H1 (cell line): ENCODE measurements around the gene RAI14. TPM values are rescaled to one million over a fixed set of nuclear protein-coding genes. Genes with fewer than 3 reads are reported as not detected.

Experiments
- CTCF ChIA-PET: fragments of 300-600 bp; sonication (Branson Sonifier 250); formaldehyde crosslinking; loops from one replicate; lab custom pipeline; 2021; ENCODE audit not compliant: partially characterized antibody; lab: Charles Lee
- POLR2A ChIA-PET: fragments of 300-600 bp; sonication (Branson Sonifier 250); formaldehyde crosslinking; loops from one replicate; lab custom pipeline; 2021; ENCODE audit warnings: inconsistent platforms; ENCODE audit not compliant: partially characterized antibody; lab: Charles Lee
- DNase-seq, 2 experiments: peaks; one replicate each; pipeline versions ENCODE4 v3.0.0 to v3.0.0-alpha.2; 2010 to 2022; ENCODE audit warnings: low spot score in 2 of 2, low read depth in 1 of 2, mixed read lengths in 1 of 2
- FAIRE-seq: peaks from 2 replicates; lab custom pipeline; 2011; peaks lifted over from hg19 to GRCh38; lab: Jason Lieb, UNC
- H2AFZ ChIP-seq: 2 replicates; pipeline ENCODE4 v1.8.1; 2012; ENCODE audit warnings: low read length, inconsistent platforms
- H2AK5ac ChIP-seq: 2 replicates; pipeline ENCODE4 v1.6.1; 2013; ENCODE audit warnings: low read depth, low read length
- H2BK120ac ChIP-seq: replicated peaks from 2 replicates; pipeline ENCODE3; 2013; ENCODE audit warnings: low read depth, low read length, inconsistent platforms
- H2BK12ac ChIP-seq: 2 replicates; pipeline ENCODE4 v1.6.1; 2013; ENCODE audit warnings: low read depth, low read length
- H2BK15ac ChIP-seq: 2 replicates; pipeline ENCODE4 v1.6.1; 2013; ENCODE audit warnings: low read length
- H2BK20ac ChIP-seq: 2 replicates; pipeline ENCODE4 v1.6.1; 2013; ENCODE audit warnings: low read length
- H2BK5ac ChIP-seq: 2 replicates; pipeline ENCODE4 v1.6.1; 2013; ENCODE audit warnings: low read depth, low read length
- H3K14ac ChIP-seq: 2 replicates; pipeline ENCODE4 v1.6.1; 2013; ENCODE audit warnings: inconsistent platforms; ENCODE audit not compliant: insufficient read length
- H3K18ac ChIP-seq: 2 replicates; pipeline ENCODE4 v1.6.1; 2013; ENCODE audit warnings: low read length; ENCODE audit errors: extremely low read depth
- H3K23ac ChIP-seq: 2 replicates; pipeline ENCODE4 v1.6.1; 2013; ENCODE audit warnings: inconsistent platforms; ENCODE audit not compliant: insufficient read length
- H3K23me2 ChIP-seq: 2 replicates; pipeline ENCODE4 v1.6.1; 2013; ENCODE audit warnings: low read depth, low read length
- H3K27ac ChIP-seq: 2 replicates; pipeline ENCODE4 v1.6.1; 2011; ENCODE audit warnings: low read depth, low read length, inconsistent platforms
- H3K27me3 ChIP-seq, 4 experiments: replicated peaks in 1 of 4; 1 replicate in 1 of 4; 2 replicates in 3 of 4; pipeline versions ENCODE4 v1.6.1 to v1.8.1; 2011 to 2013; ENCODE audit warnings: low read length in 3 of 4, mild to moderate bottlenecking in 3 of 4, inconsistent platforms in 2 of 4, mixed read lengths in 2 of 4, moderate library complexity in 1 of 4; ENCODE audit not compliant: control insufficient read depth in 3 of 4, insufficient read depth in 3 of 4; ENCODE audit errors: extremely low read depth in 1 of 4
- H3K36me3 ChIP-seq, 4 experiments: 2 replicates each; pipeline versions ENCODE4 v1.6.1 to v1.8.1; 2011 to 2013; ENCODE audit warnings: mild to moderate bottlenecking in 4 of 4, low read length in 3 of 4, moderate library complexity in 2 of 4, control low read depth in 1 of 4, inconsistent platforms in 1 of 4; ENCODE audit not compliant: insufficient read depth in 4 of 4, control insufficient read depth in 2 of 4
- H3K4ac ChIP-seq: replicated peaks from 2 replicates; pipeline ENCODE3; 2013; ENCODE audit warnings: low read length, low read depth, mixed read lengths, inconsistent platforms; ENCODE audit not compliant: insufficient read length
- H3K4me1 ChIP-seq, 4 experiments: replicated peaks in 1 of 4; 1 replicate in 1 of 4; 2 replicates in 3 of 4; pipeline versions ENCODE4 v1.6.1 to v1.8.1; 2011 to 2013; ENCODE audit warnings: low read length in 3 of 4, inconsistent platforms in 2 of 4, mixed read lengths in 1 of 4; ENCODE audit not compliant: insufficient read depth in 4 of 4, control insufficient read depth in 3 of 4
- H3K4me2 ChIP-seq, 2 experiments: 2 replicates each; pipeline versions ENCODE4 v1.6.1 to v1.8.1; 2011 to 2013; ENCODE audit warnings: low read depth in 2 of 2, low read length in 2 of 2, control low read depth in 1 of 2, inconsistent platforms in 1 of 2, mild to moderate bottlenecking in 1 of 2; ENCODE audit not compliant: insufficient read depth in 1 of 2
- H3K4me3 ChIP-seq, 4 experiments: fragments of 200-600, 300-600 bp in 1 of 4; sonication (generic), shearing (Covaris generic), sonication (Bioruptor Twin) in 1 of 4; 2 replicates each; pipeline versions ENCODE4 v1.5.1 to v1.8.1; 2011 to 2016; ENCODE audit warnings: low read length in 4 of 4, low read depth in 3 of 4, control low read depth in 2 of 4, inconsistent platforms in 2 of 4, mild to moderate bottlenecking in 2 of 4, mixed read lengths in 1 of 4, moderate library complexity in 1 of 4; ENCODE audit not compliant: insufficient read depth in 2 of 4; ENCODE audit errors: extremely low read depth in 1 of 4
- H3K56ac ChIP-seq: replicated peaks from 2 replicates; pipeline ENCODE3; 2013; ENCODE audit warnings: low read depth, mild to moderate bottlenecking, mixed read lengths, low read length, inconsistent platforms; ENCODE audit not compliant: insufficient read length
- H3K79me1 ChIP-seq: 2 replicates; pipeline ENCODE4 v1.6.1; 2013; ENCODE audit warnings: low read depth, low read length, control low read depth
- H3K79me2 ChIP-seq, 2 experiments: 2 replicates each; pipeline versions ENCODE4 v1.6.1 to v1.8.1; 2012 to 2013; ENCODE audit warnings: low read length in 2 of 2, mild to moderate bottlenecking in 2 of 2, inconsistent platforms in 1 of 2; ENCODE audit not compliant: insufficient read depth in 2 of 2, control insufficient read depth in 1 of 2
- H3K9ac ChIP-seq, 4 experiments: replicated peaks in 1 of 4; 1 replicate in 1 of 4; 2 replicates in 3 of 4; pipeline versions ENCODE4 v1.6.1 to v1.8.1; 2011 to 2013; ENCODE audit warnings: low read depth in 3 of 4, low read length in 3 of 4, control low read depth in 2 of 4, mild to moderate bottlenecking in 2 of 4, moderate library complexity in 2 of 4, inconsistent platforms in 1 of 4; ENCODE audit errors: extremely low read depth in 1 of 4
- H3K9me3 ChIP-seq, 2 experiments: 2 replicates each; pipeline versions ENCODE4 v1.6.1 to v1.8.1; 2012 to 2013; ENCODE audit warnings: mild to moderate bottlenecking in 2 of 2, moderate library complexity in 2 of 2, control low read depth in 1 of 2, inconsistent platforms in 1 of 2, low read depth in 1 of 2, low read length in 1 of 2, mixed read lengths in 1 of 2; ENCODE audit not compliant: insufficient read depth in 2 of 2
- H4K20me1 ChIP-seq, 2 experiments: replicated peaks in 1 of 2; 2 replicates each; pipeline versions ENCODE3 to v1.8.1; 2011 to 2013; ENCODE audit warnings: inconsistent platforms in 2 of 2, low read length in 2 of 2, mild to moderate bottlenecking in 1 of 2; ENCODE audit not compliant: insufficient read depth in 2 of 2, control insufficient read depth in 1 of 2
- H4K5ac ChIP-seq: 2 replicates; pipeline ENCODE4 v1.6.1; 2013; ENCODE audit warnings: low read length, low read depth, mixed read lengths, inconsistent platforms; ENCODE audit not compliant: insufficient read length
- H4K8ac ChIP-seq: 2 replicates; pipeline ENCODE4 v1.8.0; 2013; ENCODE audit warnings: mild to moderate bottlenecking, moderate library complexity, low read length, inconsistent platforms; ENCODE audit not compliant: insufficient read depth; ENCODE audit errors: extremely low read depth
- H4K91ac ChIP-seq: replicated peaks from 2 replicates; pipeline ENCODE3; 2013; ENCODE audit warnings: low read length, mixed read lengths, inconsistent platforms; ENCODE audit not compliant: insufficient read length
- BACH1 ChIP-seq: IDR thresholded peaks from 2 replicates; pipeline ENCODE4 v1.6.1; 2012; ENCODE audit warnings: low read length, improper control_type of control experiment
- GABPA ChIP-seq: IDR thresholded peaks from 2 replicates; pipeline ENCODE4 v1.6.1; 2011; ENCODE audit warnings: mild to moderate bottlenecking, low read length, moderate library complexity, borderline replicate concordance; ENCODE audit not compliant: insufficient read depth
- GTF2F1 ChIP-seq: IDR thresholded peaks from 2 replicates; pipeline ENCODE4 v1.6.1; 2012; ENCODE audit warnings: low read depth, low read length, improper control_type of control experiment, borderline replicate concordance
- HDAC6 ChIP-seq: IDR thresholded peaks from one replicate; pipeline ENCODE4 v1.7.1; 2012; ENCODE audit warnings: low read depth, mild to moderate bottlenecking, inconsistent platforms, low read length, moderate library complexity
- POLR2AphosphoS5 ChIP-seq: IDR thresholded peaks from 2 replicates; pipeline ENCODE4 v1.6.1; 2011; ENCODE audit warnings: low read depth, low read length
- RXRA ChIP-seq: IDR thresholded peaks from 2 replicates; pipeline ENCODE4 v1.6.1; 2011; ENCODE audit warnings: low read depth, mild to moderate bottlenecking, low read length, moderate library complexity; ENCODE audit not compliant: insufficient read depth
- SP2 ChIP-seq: IDR thresholded peaks from 2 replicates; pipeline ENCODE4 v1.6.1; 2012; ENCODE audit warnings: mild to moderate bottlenecking, low read length, inconsistent platforms
- TAF7 ChIP-seq: optimal IDR thresholded peaks from 2 replicates; pipeline ENCODE3; 2011; ENCODE audit warnings: low read depth, mild to moderate bottlenecking, inconsistent platforms, low read length, moderate library complexity, borderline replicate concordance
- TEAD4 ChIP-seq: IDR thresholded peaks from 2 replicates; pipeline ENCODE4 v1.6.1; 2012; ENCODE audit warnings: low read depth, low read length, inconsistent platforms, mixed read lengths
- WGBS, 2 experiments: shearing (Covaris generic) in 1 of 2; methylation state at CpG; one replicate each; pipeline versions ENCODE4 v1.1.6 to v1.1.7; 2013 to 2015; ENCODE audit warnings: low lambda C conversion rate in 2 of 2, mixed read lengths in 2 of 2, inconsistent platforms in 1 of 2, low coverage in 1 of 2, missing lambda C conversion rate in 1 of 2; ENCODE audit not compliant: insufficient replicate concordance in 2 of 2, insufficient coverage in 1 of 2, insufficient read length in 1 of 2; ENCODE audit errors: extremely low coverage in 1 of 2, missing lambda C conversion rate in 1 of 2; 5-methylcytosine and 5-hydroxymethylcytosine counted together
- polyA plus RNA-seq, 7 experiments: library from polyadenylated mRNA; depleted of rRNA in 3 of 7; stranded (reverse) in 5 of 7; unstranded in 2 of 7; fragments of >200 nt in 5 of 7; fragments of 200-250 nt in 2 of 7; gene quantifications; 1 replicate in 5 of 7; 2 replicates in 1 of 7; 4 replicates in 1 of 7; pipeline versions ENCODE4 v1.2.1 to v1.2.3, GENCODE V29; 2011 to 2013; ENCODE audit warnings: missing spikeins in 2 of 7, mixed read lengths in 2 of 7
- total RNA-seq: library from RNA; stranded (reverse); fragmentation: NEBNext Ultra II Directional; extraction: Animal tissue kit (Norgen Biotek cat#: 25700); gene quantifications from 2 replicates; pipeline ENCODE4 v1.2.1, GENCODE V29; 2021

RAI14 gene
- total and polyA plus RNA-seq, 2 of the 8 experiments (the other 6 are each of a cell fraction or from before 2014, with no cell fraction given): 48.4 to 210 TPM

DNA sequence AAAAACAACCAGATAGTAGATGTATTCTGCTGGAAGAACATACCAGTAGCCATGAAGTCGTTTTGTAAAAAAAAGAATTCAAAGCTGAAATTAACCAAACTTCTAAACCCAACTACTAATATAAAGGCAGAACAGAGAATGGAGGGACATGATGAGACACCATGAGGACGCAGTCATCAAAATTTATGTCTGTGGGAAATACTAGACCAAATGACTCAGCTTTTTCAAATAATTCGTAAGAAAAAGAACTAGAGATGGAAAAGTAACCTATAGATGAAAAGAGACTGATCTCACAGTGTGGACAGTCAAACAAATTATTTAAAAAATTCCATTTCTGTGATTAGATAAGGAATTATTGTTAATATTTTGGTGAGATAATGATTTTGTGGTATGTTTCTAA is 193.1 kb downstream of the RAI14 start:
- Histone ChIP-seq H2AK5ac (no peak overlapping the region), H3K27me3 (no peaks in the 10 kb centered on the region), H3K36me3 (no peaks in the 10 kb centered on the region; a peak in 2 of 8 replicates), H2BK20ac (no peak overlapping the region), H2BK120ac (no peak overlapping the region), H3K18ac (no peak overlapping the region), H3K9ac (no peak overlapping the region), H2BK5ac (no peak overlapping the region), H3K4ac (no peak overlapping the region), H3K14ac (no peak overlapping the region), H2BK12ac (no peak overlapping the region), H3K4me1 (no peaks in the 10 kb centered on the region), H4K8ac (no peak overlapping the region), H3K4me3 (no peak overlapping the region), H2AFZ (no peak overlapping the region), H3K4me2 (no peak overlapping the region), H3K79me2 (no peaks in the 10 kb centered on the region), H3K27ac (no peak overlapping the region), H3K23ac (no peak overlapping the region), H3K79me1 (no peaks in the 10 kb centered on the region), H2BK15ac (no peak overlapping the region), H3K9me3 (no peaks in the 10 kb centered on the region), H3K56ac (no peak overlapping the region), H3K23me2 (no peaks in the 10 kb centered on the region; the same call in 1 of the 2 replicates), H4K20me1 (no peaks in the 10 kb centered on the region), H4K91ac (no peak overlapping the region), H4K5ac (no peak overlapping the region)
- TF ChIP-seq GABPA (no peak), HDAC6 (no peak), SP2 (no peak), RXRA (no peak), BACH1 (no peak), TEAD4 (no peak), POLR2AphosphoS5 (no peak), GTF2F1 (no peak), TAF7 (no peak)
- FAIRE-seq (no peak), DNase-seq (no peak)
- CTCF ChIA-PET: interaction anchor here (0.7 to 2.7 kb wide), 3 partner anchors 9 to 364 kb away, joined by 3 to 8 read pairs (median 3); no protein-coding TSS in a partner anchor
- POLR2A ChIA-PET: interaction anchor here (0.9 to 1.3 kb wide), 2 partner anchors 9 to 15 kb away, joined by 4 read pairs; no protein-coding TSS in a partner anchor
- WGBS, 2 experiments: 90% methylated on average over 3 of the region's 3 CpGs; no CpG with 5 or more reads in 1 of the 2 experiments
